ENCODE data around the gene SMDT1. TPM values are rescaled to one million over a fixed set of nuclear protein-coding genes. Genes with fewer than 3 reads are reported as not detected.

SMDT1 gene
- total and polyA plus RNA-seq, 4 donors, result 7.2 to 115 (median 39.9) TPM

- no peaks in the 10 kb centered on the region for H3K36me3 ChIP-seq (ENCODE audit: control insufficient read depth in 4 of 4, insufficient read depth in 3 of 4, low read depth in 1 of 4, low read length in 3 of 4)
- no peaks in the 10 kb centered on the region for H3K9me3 ChIP-seq (ENCODE audit: control insufficient read depth in 4 of 4, low read length in 3 of 4)
- DNase-seq (ENCODE audit: low spot score), result no peak
- no peak overlapping the region for H3K9ac ChIP-seq (ENCODE audit: low read depth in 1 of 2, low read length in 2 of 2)
- H3K4me1 ChIP-seq (ENCODE audit: control insufficient read depth in 4 of 4, insufficient read depth in 4 of 4, low read length in 3 of 4), result no peaks in the 10 kb centered on the region
- no peak overlapping the region for H3K27ac ChIP-seq (ENCODE audit: low read depth in 1 of 2, low read length in 2 of 2)
- H3K4me3 ChIP-seq (ENCODE audit: low read depth in 1 of 3, low read length in 3 of 3), result no peak overlapping the region
- TF ChIP-seq HNF4G (IDR thresholded peaks at IDR 0.05) (no peak), NR2F2 (IDR thresholded peaks at IDR 0.05) (no peak), YY1 (IDR thresholded peaks at IDR 0.05) (no peak), TAF1 (conservative IDR thresholded peaks at IDR 0.05) (no peak), FOXA1 (IDR thresholded peaks at IDR 0.05) (no peak), GABPA (IDR thresholded peaks at IDR 0.05 in 1 of 2, conservative IDR thresholded peaks at IDR 0.05 in 1 of 2) (no peak), REST (IDR thresholded peaks at IDR 0.05) (no peak), ZBTB33 (IDR thresholded peaks at IDR 0.05) (no peak), RAD21 (IDR thresholded peaks at IDR 0.05) (no peak), RXRA (IDR thresholded peaks at IDR 0.05) (no peak), FOXA2 (IDR thresholded peaks at IDR 0.05) (no peak), CTCF (IDR thresholded peaks at IDR 0.05; ENCODE audit: low read depth, low read length, missing input control) (no peak), EGR1 (IDR thresholded peaks at IDR 0.05; ENCODE audit: low read depth in 2 of 2) (no peak), JUND (IDR thresholded peaks at IDR 0.05) (no peak), MAX (IDR thresholded peaks at IDR 0.05) (no peak), SP1 (IDR thresholded peaks at IDR 0.05) (no peak)
- WGBS, result 68% methylated on average over 2 of the region's 2 CpGs
- no peaks in the 10 kb centered on the region for H3K27me3 ChIP-seq (ENCODE audit: control insufficient read depth in 4 of 4, insufficient read depth in 4 of 4, low read length in 3 of 4)
Observed at GRCh38 chr22:42050641-42051180, 28.8 kb upstream of the SMDT1 start.

- Histone ChIP-seq H3K4me1 (ENCODE audit: control insufficient read depth in 4 of 4, insufficient read depth in 4 of 4, low read length in 3 of 4) (no peaks in the 10 kb centered on the region), H3K36me3 (ENCODE audit: control insufficient read depth in 4 of 4, insufficient read depth in 3 of 4, low read depth in 1 of 4, low read length in 3 of 4) (no peaks in the 10 kb centered on the region), H3K9me3 (ENCODE audit: control insufficient read depth in 4 of 4, low read length in 3 of 4) (no peaks in the 10 kb centered on the region), H3K9ac (ENCODE audit: low read depth in 1 of 2, low read length in 2 of 2) (no peak overlapping the region), H3K27ac (ENCODE audit: low read depth in 1 of 2, low read length in 2 of 2) (no peak overlapping the region), H3K4me3 (ENCODE audit: low read depth in 1 of 3, low read length in 3 of 3) (no peak overlapping the region), H3K27me3 (ENCODE audit: control insufficient read depth in 4 of 4, insufficient read depth in 4 of 4, low read length in 3 of 4) (no peaks in the 10 kb centered on the region)
- 92% methylated on average over 3 of the region's 3 CpGs for WGBS
- TF ChIP-seq FOXA1 (IDR thresholded peaks at IDR 0.05) (no peak), GABPA (IDR thresholded peaks at IDR 0.05 in 1 of 2, conservative IDR thresholded peaks at IDR 0.05 in 1 of 2) (no peak)
- no peak for DNase-seq (ENCODE audit: low spot score)
Observed at GRCh38 chr22:42052765-42053164, 26.7 kb upstream of the SMDT1 start.

All from liver (tissue), 9 donors.